HEK293 (cell line): ENCODE measurements around the gene STPG2.

Source experiments
- CTCF ChIA-PET: fragments of 350-600 bp; formaldehyde crosslinking; extraction: SDS; loops from one replicate; lab custom pipeline; 2021; ENCODE audit warnings: antibody characterized with exemption; lab: Yijun Ruan, JAX
- POLR2A ChIA-PET: fragments of 300-600 bp; formaldehyde crosslinking; extraction: SDS; loops from one replicate; lab custom pipeline; 2020; ENCODE audit warnings: antibody characterized with exemption, inconsistent platforms; lab: Yijun Ruan, JAX
- H3K27ac ChIP-seq: fragments of 200-500 bp; sonication (Bioruptor generic); 2 replicates; pipeline ENCODE4 v1.5.1; 2014; ENCODE audit warnings: low read depth, low read length, control low read depth, inconsistent platforms; ENCODE audit errors: extremely low read depth
- H3K36me3 ChIP-seq, 2 experiments: fragments of 200-500 bp in 1 of 2; sonication (Bioruptor generic) in 1 of 2; 1 replicate in 1 of 2; 2 replicates in 1 of 2; pipeline ENCODE4 v1.5.1; 2014 to 2017; ENCODE audit warnings: inconsistent platforms in 2 of 2, low read length in 2 of 2; ENCODE audit not compliant: control insufficient read depth in 2 of 2, insufficient read depth in 1 of 2
- H3K4me1 ChIP-seq: fragments of 200-500 bp; sonication (Bioruptor generic); 2 replicates; pipeline ENCODE4 v1.5.1; 2014; ENCODE audit warnings: mild to moderate bottlenecking, low read length, inconsistent platforms; ENCODE audit not compliant: control insufficient read depth, insufficient read depth
- H3K4me3 ChIP-seq: 2 replicates; pipeline ENCODE4 v1.5.1; 2011; ENCODE audit warnings: low read depth, mild to moderate bottlenecking, control low read depth, low read length, moderate library complexity
- H3K9me3 ChIP-seq: fragments of 200-500 bp; sonication (Bioruptor generic); 2 replicates; pipeline ENCODE4 v1.5.1; 2014; ENCODE audit warnings: low read depth, low read length, inconsistent platforms; ENCODE audit not compliant: control insufficient read depth, insufficient read depth
- GLI2 ChIP-seq: fragments of 450-650 bp; formaldehyde crosslinking; IDR thresholded peaks from 2 replicates; pipeline ENCODE4; 2017; ENCODE audit warnings: missing biosample characterization, missing genetic modification characterization, low read depth, borderline replicate concordance
- ZNF140 ChIP-seq: fragments of 450-650 bp; formaldehyde crosslinking; IDR thresholded peaks from 2 replicates; pipeline ENCODE4 v1.5.1; 2016; ENCODE audit warnings: missing biosample characterization, missing genetic modification characterization
- ZNF148 ChIP-seq: fragments of 450-650 bp; formaldehyde crosslinking; IDR thresholded peaks from 2 replicates; pipeline ENCODE4 v1.5.0; 2017; ENCODE audit warnings: missing biosample characterization, missing genetic modification characterization, borderline replicate concordance
- ZNF155 ChIP-seq: fragments of 450-650 bp; formaldehyde crosslinking; IDR thresholded peaks from 2 replicates; pipeline ENCODE4 v1.5.1; 2016; ENCODE audit warnings: missing biosample characterization, missing genetic modification characterization
- ZNF18 ChIP-seq: fragments of 450-650 bp; formaldehyde crosslinking; IDR thresholded peaks from 2 replicates; pipeline ENCODE4 v1.5.1; 2016; ENCODE audit warnings: missing biosample characterization, missing genetic modification characterization
- ZNF223 ChIP-seq: fragments of 450-650 bp; formaldehyde crosslinking; IDR thresholded peaks from 2 replicates; pipeline ENCODE4 v1.5.1; 2016; ENCODE audit warnings: missing biosample characterization, missing genetic modification characterization
- ZNF37A ChIP-seq: fragments of 450-650 bp; IDR thresholded peaks from 2 replicates; pipeline ENCODE4 v1.5.1; 2018; ENCODE audit warnings: missing biosample characterization, missing genetic modification characterization
- ZNF514 ChIP-seq: fragments of 450-650 bp; formaldehyde crosslinking; IDR thresholded peaks from 2 replicates; pipeline ENCODE4 v1.5.1; 2016; ENCODE audit warnings: missing biosample characterization, missing genetic modification characterization
- ZNF629 ChIP-seq: fragments of 450-650 bp; formaldehyde crosslinking; IDR thresholded peaks from 2 replicates; pipeline ENCODE4 v1.5.1; 2017; ENCODE audit warnings: missing biosample characterization, missing genetic modification characterization
- ZNF660 ChIP-seq: fragments of 450-650 bp; IDR thresholded peaks from 2 replicates; pipeline ENCODE4 v1.5.1; 2018; ENCODE audit warnings: missing biosample characterization, mild to moderate bottlenecking, missing genetic modification characterization
- ZNF830 ChIP-seq: fragments of 450-650 bp; IDR thresholded peaks from 2 replicates; pipeline ENCODE4 v1.5.0; 2018; ENCODE audit warnings: missing biosample characterization, missing genetic modification characterization, low read depth, mild to moderate bottlenecking, moderate library complexity
- ZSCAN30 ChIP-seq: fragments of 450-650 bp; IDR thresholded peaks from 2 replicates; pipeline ENCODE4 v1.5.1; 2018; ENCODE audit warnings: missing biosample characterization, mild to moderate bottlenecking, missing genetic modification characterization, moderate library complexity
- TF ChIP-seq, protein P1 (sequence below): fragments of 450-650 bp; IDR thresholded peaks from 2 replicates; pipeline ENCODE4 v1.5.1; 2018; ENCODE audit warnings: missing biosample characterization, mild to moderate bottlenecking, missing genetic modification characterization
- TF ChIP-seq, protein P2 (sequence below): fragments of 450-650 bp; formaldehyde crosslinking; IDR thresholded peaks from 2 replicates; pipeline ENCODE4 v1.5.1; 2016; ENCODE audit warnings: missing biosample characterization, missing genetic modification characterization
- TF ChIP-seq, protein P3 (sequence below): fragments of 450-650 bp; formaldehyde crosslinking; IDR thresholded peaks from 2 replicates; pipeline ENCODE4 v1.5.1; 2016; ENCODE audit warnings: missing biosample characterization, missing genetic modification characterization
- TF ChIP-seq, protein P4 (sequence below): fragments of 450-650 bp; IDR thresholded peaks from 2 replicates; pipeline ENCODE4 v1.5.1; 2018; ENCODE audit warnings: missing biosample characterization, missing genetic modification characterization

Gene STPG2

DNA sequence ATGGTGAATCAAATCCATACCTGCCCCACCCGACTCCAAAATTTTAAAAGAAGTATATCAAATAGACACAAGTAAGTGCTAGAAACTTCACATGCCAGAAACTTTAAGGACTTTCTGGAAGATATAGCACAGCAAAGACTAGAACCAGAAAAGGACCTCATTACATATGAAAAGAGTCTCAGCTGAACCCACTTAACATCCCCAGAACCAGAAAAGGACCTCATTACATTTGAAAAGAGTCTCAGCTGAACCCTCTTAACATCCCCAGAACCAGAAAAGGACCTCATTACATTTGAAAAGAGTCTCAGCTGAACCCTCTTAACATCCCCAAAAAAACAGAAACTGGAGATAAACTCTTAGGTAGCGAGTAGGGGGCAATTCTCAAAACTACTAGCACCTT lies 32.3 kb downstream of the STPG2 start (continued):
- TF ChIP-seq ZNF18 (tag by site-specific recombination) = no peak
- TF ChIP-seq, protein P1, sequence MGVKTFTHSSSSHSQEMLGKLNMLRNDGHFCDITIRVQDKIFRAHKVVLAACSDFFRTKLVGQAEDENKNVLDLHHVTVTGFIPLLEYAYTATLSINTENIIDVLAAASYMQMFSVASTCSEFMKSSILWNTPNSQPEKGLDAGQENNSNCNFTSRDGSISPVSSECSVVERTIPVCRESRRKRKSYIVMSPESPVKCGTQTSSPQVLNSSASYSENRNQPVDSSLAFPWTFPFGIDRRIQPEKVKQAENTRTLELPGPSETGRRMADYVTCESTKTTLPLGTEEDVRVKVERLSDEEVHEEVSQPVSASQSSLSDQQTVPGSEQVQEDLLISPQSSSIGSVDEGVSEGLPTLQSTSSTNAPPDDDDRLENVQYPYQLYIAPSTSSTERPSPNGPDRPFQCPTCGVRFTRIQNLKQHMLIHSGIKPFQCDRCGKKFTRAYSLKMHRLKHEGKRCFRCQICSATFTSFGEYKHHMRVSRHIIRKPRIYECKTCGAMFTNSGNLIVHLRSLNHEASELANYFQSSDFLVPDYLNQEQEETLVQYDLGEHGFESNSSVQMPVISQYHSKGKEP = no peak
- TF ChIP-seq, protein P2, sequence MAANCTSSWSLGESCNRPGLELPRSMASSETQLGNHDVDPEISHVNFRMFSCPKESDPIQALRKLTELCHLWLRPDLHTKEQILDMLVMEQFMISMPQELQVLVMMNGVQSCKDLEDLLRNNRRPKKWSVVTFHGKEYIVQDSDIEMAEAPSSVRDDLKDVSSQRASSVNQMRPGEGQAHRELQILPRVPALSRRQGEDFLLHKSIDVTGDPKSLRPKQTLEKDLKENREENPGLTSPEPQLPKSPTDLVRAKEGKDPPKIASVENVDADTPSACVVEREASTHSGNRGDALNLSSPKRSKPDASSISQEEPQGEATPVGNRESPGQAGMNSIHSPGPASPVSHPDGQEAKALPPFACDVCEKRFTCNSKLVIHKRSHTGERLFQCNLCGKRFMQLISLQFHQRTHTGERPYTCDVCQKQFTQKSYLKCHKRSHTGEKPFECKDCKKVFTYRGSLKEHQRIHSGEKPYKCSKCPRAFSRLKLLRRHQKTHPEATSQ (tag by site-specific recombination) = no peak

DNA sequence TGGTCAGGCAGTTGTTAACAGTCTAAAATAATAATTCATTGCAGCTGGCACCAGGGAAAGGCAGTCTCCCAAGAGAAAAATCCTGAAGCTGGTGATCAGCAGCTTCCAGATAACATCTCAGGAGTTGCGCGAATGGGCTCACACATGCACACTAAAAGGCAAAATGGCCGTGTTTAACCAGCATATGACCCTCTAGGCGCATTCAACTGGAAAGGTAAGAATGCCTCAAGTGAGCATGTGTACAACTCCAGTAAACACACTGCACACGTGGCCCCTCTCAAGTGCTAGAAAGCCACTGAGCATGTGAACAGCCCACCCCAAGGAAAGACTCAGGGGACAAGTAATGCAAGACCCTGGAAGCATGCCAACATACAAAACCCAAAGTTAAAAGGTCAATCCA lies 33.1 kb downstream of the STPG2 start:
- no peaks in the 10 kb centered on the region for H3K9me3 ChIP-seq
- no peak overlapping the region for H3K27ac ChIP-seq
- no peak for TF ChIP-seq ZNF155
- no peak for TF ChIP-seq ZSCAN30
- TF ChIP-seq ZNF140 (tag by site-specific recombination) = no peak
- TF ChIP-seq ZNF514 (tag by site-specific recombination) = no peak
- TF ChIP-seq ZNF223 (tag by site-specific recombination) = no peak
- no peak for TF ChIP-seq ZNF830 (tag by site-specific recombination)
- no peak for TF ChIP-seq GLI2 (tag by site-specific recombination)
- no peak for TF ChIP-seq ZNF660 (tag by site-specific recombination)
- TF ChIP-seq, protein P3, sequence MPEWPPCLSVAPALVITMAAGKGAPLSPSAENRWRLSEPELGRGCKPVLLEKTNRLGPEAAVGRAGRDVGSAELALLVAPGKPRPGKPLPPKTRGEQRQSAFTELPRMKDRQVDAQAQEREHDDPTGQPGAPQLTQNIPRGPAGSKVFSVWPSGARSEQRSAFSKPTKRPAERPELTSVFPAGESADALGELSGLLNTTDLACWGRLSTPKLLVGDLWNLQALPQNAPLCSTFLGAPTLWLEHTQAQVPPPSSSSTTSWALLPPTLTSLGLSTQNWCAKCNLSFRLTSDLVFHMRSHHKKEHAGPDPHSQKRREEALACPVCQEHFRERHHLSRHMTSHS (tag by site-specific recombination) = no peak
- TF ChIP-seq ZNF37A (tag by site-specific recombination) = no peak
- no peak for TF ChIP-seq ZNF629 (tag by site-specific recombination)
- TF ChIP-seq ZNF148 (tag by site-specific recombination) = no peak
- TF ChIP-seq, protein P4, sequence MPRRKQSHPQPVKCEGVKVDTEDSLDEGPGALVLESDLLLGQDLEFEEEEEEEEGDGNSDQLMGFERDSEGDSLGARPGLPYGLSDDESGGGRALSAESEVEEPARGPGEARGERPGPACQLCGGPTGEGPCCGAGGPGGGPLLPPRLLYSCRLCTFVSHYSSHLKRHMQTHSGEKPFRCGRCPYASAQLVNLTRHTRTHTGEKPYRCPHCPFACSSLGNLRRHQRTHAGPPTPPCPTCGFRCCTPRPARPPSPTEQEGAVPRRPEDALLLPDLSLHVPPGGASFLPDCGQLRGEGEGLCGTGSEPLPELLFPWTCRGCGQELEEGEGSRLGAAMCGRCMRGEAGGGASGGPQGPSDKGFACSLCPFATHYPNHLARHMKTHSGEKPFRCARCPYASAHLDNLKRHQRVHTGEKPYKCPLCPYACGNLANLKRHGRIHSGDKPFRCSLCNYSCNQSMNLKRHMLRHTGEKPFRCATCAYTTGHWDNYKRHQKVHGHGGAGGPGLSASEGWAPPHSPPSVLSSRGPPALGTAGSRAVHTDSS = no peak
- no peaks in the 10 kb centered on the region for H3K36me3 ChIP-seq
- ChIA-PET CTCF (interaction anchor here (0.7 kb wide), 1 partner anchor 1994 kb away, joined by 3 read pairs; no protein-coding TSS in a partner anchor), POLR2A (no interaction called here)
- H3K4me1 ChIP-seq = no peaks in the 10 kb centered on the region
- no peak overlapping the region for H3K4me3 ChIP-seq
